H1 (cell line): ENCODE data around the gene L3HYPDH. TPM values are rescaled to one million over a fixed set of nuclear protein-coding genes. Genes with fewer than 3 reads are reported as not detected.

ENCODE experiments used
- ASH2L ChIP-seq: fragments of 200-600, 300-600 bp; sonication (generic); IDR thresholded peaks from one replicate; pipeline ENCODE4 v1.7.1; 2017; ENCODE audit warnings: low read length
- BCL11A ChIP-seq, 2 experiments: IDR thresholded peaks; one replicate each; pipeline ENCODE4 v1.6.1; 2011; ENCODE audit warnings: low read depth in 2 of 2, low read length in 2 of 2, mild to moderate bottlenecking in 2 of 2
- CTBP2 ChIP-seq: IDR thresholded peaks from 2 replicates; pipeline ENCODE4 v1.7.0; 2011; ENCODE audit warnings: borderline replicate concordance, mild to moderate bottlenecking, moderate library complexity, mixed read lengths, low read length; ENCODE audit not compliant: insufficient read depth, insufficient read length
- HDAC6 ChIP-seq: IDR thresholded peaks from one replicate; pipeline ENCODE4 v1.7.1; 2012; ENCODE audit warnings: low read depth, mild to moderate bottlenecking, inconsistent platforms, low read length, moderate library complexity
- POU5F1 ChIP-seq: IDR thresholded peaks from 2 replicates; pipeline ENCODE4 v1.6.1; 2011; ENCODE audit warnings: low read depth, mild to moderate bottlenecking, low read length, moderate library complexity
- SAP30 ChIP-seq: fragments of 300-600 bp; sonication (generic); IDR thresholded peaks from 2 replicates; pipeline ENCODE4 v1.7.1; 2012; ENCODE audit warnings: low read length, moderate library complexity, mild to moderate bottlenecking, inconsistent platforms; ENCODE audit not compliant: insufficient read depth, insufficient replicate concordance
- SIN3A ChIP-seq, 2 experiments: IDR thresholded peaks in 1 of 2; conservative IDR thresholded peaks in 1 of 2; 2 replicates each; pipeline ENCODE4 v1.6.1; 2011 to 2012; ENCODE audit warnings: low read length in 2 of 2, improper control_type of control experiment in 1 of 2, low read depth in 1 of 2, mild to moderate bottlenecking in 1 of 2
- SIRT6 ChIP-seq: IDR thresholded peaks from one replicate; pipeline ENCODE4 v1.7.1; 2012; ENCODE audit warnings: low read length, inconsistent platforms
- SP1 ChIP-seq: IDR thresholded peaks from 2 replicates; pipeline ENCODE4 v1.6.1; 2011; ENCODE audit warnings: low read depth, low read length
- SRF ChIP-seq: IDR thresholded peaks from 2 replicates; pipeline ENCODE4 v1.6.1; 2011; ENCODE audit warnings: mild to moderate bottlenecking, low read depth, low read length, moderate library complexity
- USF2 ChIP-seq: IDR thresholded peaks from 2 replicates; pipeline ENCODE4 v1.6.1; 2011; ENCODE audit warnings: low read length, improper control_type of control experiment
- polyA plus RNA-seq, 7 experiments: library from polyadenylated mRNA; depleted of rRNA in 3 of 7; stranded (reverse) in 5 of 7; unstranded in 2 of 7; fragments of >200 nt in 5 of 7; fragments of 200-250 nt in 2 of 7; gene quantifications; 1 replicate in 5 of 7; 2 replicates in 1 of 7; 4 replicates in 1 of 7; pipeline versions ENCODE4 v1.2.1 to v1.2.3, GENCODE V29; 2011 to 2013; ENCODE audit warnings: missing spikeins in 2 of 7, mixed read lengths in 2 of 7
- total RNA-seq: library from RNA; stranded (reverse); fragmentation: NEBNext Ultra II Directional; extraction: Animal tissue kit (Norgen Biotek cat#: 25700); gene quantifications from 2 replicates; pipeline ENCODE4 v1.2.1, GENCODE V29; 2021

Gene L3HYPDH
- total and polyA plus RNA-seq, 2 of the 8 experiments (the other 6 are each of a cell fraction or from before 2014, with no cell fraction given) = 11.2 to 15.8 TPM

- no peak for TF ChIP-seq SRF
- no peak for TF ChIP-seq ASH2L
- no peak for TF ChIP-seq SP1
- no peak for TF ChIP-seq SIRT6
- TF ChIP-seq USF2 = no peak
- TF ChIP-seq POU5F1 = no peak
- TF ChIP-seq SIN3A (conservative IDR thresholded peaks at IDR 0.05 in 1 of 2, IDR thresholded peaks at IDR 0.05 in 1 of 2; ENCODE audit: low read depth in 1 of 2, low read length in 2 of 2) = no peak
- no peak for TF ChIP-seq SAP30
- no peak for TF ChIP-seq BCL11A (IDR thresholded peaks at IDR 0.05; ENCODE audit: low read depth in 2 of 2, low read length in 2 of 2)
- no peak for TF ChIP-seq HDAC6
- TF ChIP-seq CTBP2 = no peak
These were observed 1.5 kb downstream of the L3HYPDH start (continued) for GRCh38 chr14:59482541-59483331.
